ENCODE data around the gene CFAP107. TPM values are rescaled to one million over a fixed set of nuclear protein-coding genes. Genes with fewer than 3 reads are reported as not detected.

CFAP107 gene
- total RNA-seq, 1 donor from 2014 or later, result not detected

- H3K4me3 Mint-ChIP-seq (ENCODE audit: unreplicated experiment), result no peak overlapping the region
- H3K4me1 Mint-ChIP-seq (ENCODE audit: unreplicated experiment), result no peaks in the 10 kb centered on the region
- no peak for TF ChIP-seq CTCF (IDR thresholded peaks at IDR 0.05; ENCODE audit: unreplicated experiment)
- H3K27me3 Mint-ChIP-seq (ENCODE audit: unreplicated experiment), result peaks cover 6% of the 10 kb centered on the region
- peaks cover 6% of the 10 kb centered on the region for H3K36me3 Mint-ChIP-seq (ENCODE audit: low read depth, unreplicated experiment)
- no peak overlapping the region for H3K27ac Mint-ChIP-seq (ENCODE audit: unreplicated experiment)
- no peak for DNase-seq (ENCODE audit: low spot score)
- H3K9me3 Mint-ChIP-seq (ENCODE audit: unreplicated experiment), result peaks cover 22% of the 10 kb centered on the region
Measured at GRCh38 chr1:12809933-12810332, 63.9 kb downstream of the CFAP107 start.

GRCh38 chr1:12810691-12811408 is 64.8 kb downstream of the CFAP107 start:
- H3K36me3 Mint-ChIP-seq (ENCODE audit: low read depth, unreplicated experiment), result peaks cover 6% of the 10 kb centered on the region
- H3K27ac Mint-ChIP-seq (ENCODE audit: unreplicated experiment), result no peak overlapping the region
- H3K27me3 Mint-ChIP-seq (ENCODE audit: unreplicated experiment), result peaks cover 6% of the 10 kb centered on the region
- no peak overlapping the region for H3K4me3 Mint-ChIP-seq (ENCODE audit: unreplicated experiment)
- peaks cover 22% of the 10 kb centered on the region for H3K9me3 Mint-ChIP-seq (ENCODE audit: unreplicated experiment)
- no peak for TF ChIP-seq CTCF (IDR thresholded peaks at IDR 0.05; ENCODE audit: unreplicated experiment)
- no peak for DNase-seq (ENCODE audit: low spot score)
- H3K4me1 Mint-ChIP-seq (ENCODE audit: unreplicated experiment), result no peaks in the 10 kb centered on the region

- no peak for TF ChIP-seq CTCF (IDR thresholded peaks at IDR 0.05; ENCODE audit: unreplicated experiment)
- Mint-ChIP-seq H3K9me3 (ENCODE audit: unreplicated experiment) (peaks cover 16% of the 10 kb centered on the region), H3K36me3 (ENCODE audit: low read depth, unreplicated experiment) (peaks cover 6% of the 10 kb centered on the region), H3K4me1 (ENCODE audit: unreplicated experiment) (no peaks in the 10 kb centered on the region), H3K4me3 (ENCODE audit: unreplicated experiment) (no peak overlapping the region), H3K27me3 (ENCODE audit: unreplicated experiment) (peaks cover 6% of the 10 kb centered on the region), H3K27ac (ENCODE audit: unreplicated experiment) (no peak overlapping the region)
- no peak for DNase-seq (ENCODE audit: low spot score)
Measured at GRCh38 chr1:12811409-12811784, 65.4 kb downstream of the CFAP107 start.

Other genes with a start within 250 kb of the CFAP107 start
- gene DHRS3, start 128.0 kb upstream of the CFAP107 start, total RNA-seq (ENCODE audit: unreplicated experiment), result 5.7 TPM
- gene AADACL4, start 102.1 kb upstream of the CFAP107 start, total RNA-seq (ENCODE audit: unreplicated experiment), result not detected
- not detected for gene AADACL3, start 30.1 kb upstream of the CFAP107 start, total RNA-seq (ENCODE audit: unreplicated experiment)
- gene PRAMEF12, start 27.5 kb downstream of the CFAP107 start, total RNA-seq (ENCODE audit: unreplicated experiment), result not detected
- not detected for gene PRAMEF1, start 45.2 kb downstream of the CFAP107 start, total RNA-seq (ENCODE audit: unreplicated experiment)
- gene PRAMEF11, start 85.2 kb downstream of the CFAP107 start, total RNA-seq (ENCODE audit: unreplicated experiment), result not detected
- not detected for gene HNRNPCL1, start 102.5 kb downstream of the CFAP107 start, total RNA-seq (ENCODE audit: unreplicated experiment)
- gene PRAMEF2, start 110.9 kb downstream of the CFAP107 start, total RNA-seq (ENCODE audit: unreplicated experiment), result not detected
- not detected for gene PRAMEF4, start 140.0 kb downstream of the CFAP107 start, total RNA-seq (ENCODE audit: unreplicated experiment)
- not detected for gene PRAMEF10, start 152.1 kb downstream of the CFAP107 start, total RNA-seq (ENCODE audit: unreplicated experiment)
- gene PRAMEF7, start 170.4 kb downstream of the CFAP107 start, total RNA-seq (ENCODE audit: unreplicated experiment), result not detected
- gene PRAMEF6, start 201.4 kb downstream of the CFAP107 start, total RNA-seq (ENCODE audit: unreplicated experiment), result not detected

All from endothelial cell (in vitro differentiated cells).